Stimulated activated CD8-positive, alpha-beta memory T cell treated with anti-CD3 and anti-CD28 coated beads, Interleukin-7, amount 100 ng/mL, for 4 hours (primary cell): Measurements from ENCODE around the gene FBXO48.
"Not testable (repeated sequence)": the region's sequence is repeated elsewhere in the genome, so short reads cannot be mapped to it uniquely, and the experiment has no call there.

Experiments used
- DNase-seq, 2 donors: peaks; one replicate each; pipeline ENCODE4 v3.0.0-alpha.2; 2020; ENCODE audit warnings: low read depth in 2 of 2

The FBXO48 gene, protein sequence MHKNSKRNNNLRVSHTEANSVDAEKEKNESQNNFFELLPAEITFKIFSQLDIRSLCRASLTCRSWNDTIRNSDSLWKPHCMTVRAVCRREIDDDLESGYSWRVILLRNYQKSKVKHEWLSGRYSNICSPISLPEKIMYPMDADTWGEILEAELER

DNA sequence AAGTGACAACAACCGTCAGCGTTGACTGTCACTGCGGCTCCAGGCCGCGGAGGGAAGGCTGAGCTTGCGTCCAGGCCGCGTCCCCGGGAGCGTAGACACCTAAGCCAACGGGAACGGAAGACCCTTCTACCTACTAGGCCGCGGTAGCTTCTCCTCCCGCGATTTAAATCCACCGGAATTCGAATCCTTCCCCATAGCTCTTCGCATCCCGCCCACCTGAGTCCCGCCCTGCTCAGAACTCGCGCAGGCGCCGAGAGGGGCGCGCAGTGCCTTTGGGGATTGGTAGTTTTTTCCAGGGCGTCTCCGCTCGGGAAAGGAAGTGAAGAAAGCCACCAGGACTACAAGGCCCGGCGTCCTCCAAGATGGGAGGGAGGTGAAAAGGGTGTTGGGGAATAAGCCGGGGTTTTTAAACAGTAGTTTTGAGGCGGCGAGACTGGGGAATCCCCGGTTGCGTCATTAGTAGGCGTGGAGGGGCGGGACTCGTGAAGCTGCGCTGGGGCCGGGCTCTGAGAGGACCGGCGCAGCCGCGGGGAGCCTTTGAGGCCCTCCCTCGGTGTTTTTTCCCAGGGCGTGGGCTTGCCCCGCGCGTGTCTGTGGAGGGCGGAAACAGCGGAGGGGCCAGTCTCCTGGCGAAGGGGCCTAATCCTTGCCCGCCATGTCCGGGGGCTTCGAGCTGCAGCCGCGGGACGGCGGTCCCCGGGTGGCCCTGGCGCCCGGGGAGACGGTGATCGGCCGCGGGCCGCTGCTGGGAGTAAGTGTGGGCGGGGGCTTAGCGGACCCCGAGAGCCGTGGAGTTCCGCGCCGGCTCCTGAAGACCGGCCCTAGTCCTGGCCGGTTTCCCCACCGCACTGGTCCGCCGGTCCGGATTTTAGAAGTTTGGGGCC is at the start of gene FBXO48, which contains the start of gene APLF:
TSS of gene FBXO48 (minus strand) at position 218 of the 884 bp plus-strand sequence. CDS start 2,149 bp downstream, outside the sequence.
TSS of gene APLF (plus strand) at position 509 of the 884 bp plus-strand sequence. CDS start at position 656, 147 bp downstream.
- peak; percentile 97 to 99 for DNase-seq

DNA sequence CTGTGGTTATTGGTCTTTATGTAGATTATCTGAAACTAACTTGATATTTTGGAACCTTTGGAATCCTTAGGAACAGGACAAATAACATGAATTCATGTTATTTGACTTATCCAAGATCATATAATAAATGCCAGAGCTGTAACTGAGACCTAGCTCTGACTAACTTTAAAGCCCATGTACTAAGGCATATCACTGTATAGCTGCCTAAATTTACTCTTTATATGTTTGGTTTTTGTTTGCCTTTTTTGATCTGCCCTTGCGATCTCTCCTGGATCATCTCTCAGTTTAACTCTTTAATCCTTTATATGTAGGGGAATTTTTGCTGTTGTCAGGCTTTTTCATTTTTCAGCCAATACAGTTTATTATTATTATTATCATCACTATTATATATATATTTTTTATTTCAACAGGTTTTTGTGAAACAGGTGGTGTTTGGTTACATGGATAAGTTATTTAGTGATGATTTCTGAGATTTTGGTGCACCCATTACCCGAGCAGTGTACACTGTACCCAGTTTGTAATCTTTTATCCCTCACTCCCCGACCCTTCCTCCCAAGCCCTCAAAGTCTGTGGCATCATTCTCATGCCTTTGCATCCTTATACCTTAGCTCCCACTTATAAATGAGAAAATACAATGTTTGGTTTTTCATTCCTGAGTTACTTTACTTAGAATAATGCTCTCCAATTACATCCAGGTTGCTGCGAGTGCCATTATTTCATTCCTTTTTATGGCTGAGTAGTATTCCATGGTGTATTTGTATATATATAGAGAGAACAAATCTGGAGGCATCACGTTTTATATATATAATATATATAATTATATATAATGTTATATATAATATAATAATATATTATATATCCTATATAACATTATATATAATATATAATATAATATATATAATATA is 49.2 kb upstream of the FBXO48 start:
- no peak for DNase-seq

DNA sequence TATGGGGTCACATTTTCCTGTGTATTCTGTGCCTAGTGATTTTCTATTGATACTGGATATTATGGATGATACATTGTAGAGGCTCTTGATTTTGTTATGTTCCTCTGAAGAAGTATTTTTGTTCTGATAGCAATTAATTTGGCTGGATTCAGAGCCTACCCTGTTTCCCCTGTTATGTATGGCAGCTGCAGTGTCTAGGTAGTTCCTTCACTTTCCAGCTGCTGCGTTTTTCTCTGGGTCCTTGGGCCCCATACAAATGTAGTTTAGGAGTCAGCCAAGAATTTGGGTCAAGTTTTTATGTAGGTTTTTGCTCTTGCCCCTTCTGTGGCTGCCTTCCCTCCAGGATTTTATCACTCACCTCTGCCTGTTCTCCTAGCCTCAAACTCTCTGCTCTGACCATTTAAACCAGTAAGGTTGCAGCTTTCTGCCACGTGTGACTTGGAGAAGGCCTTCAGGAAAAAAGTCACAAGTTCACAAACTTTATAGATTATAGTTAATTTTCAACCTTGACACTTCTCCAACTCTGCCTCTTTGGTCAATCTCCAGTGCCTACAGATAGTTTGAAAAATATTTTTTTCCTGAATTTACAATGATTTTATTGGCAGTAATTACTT is 47.3 kb upstream of the FBXO48 start:
- no peak for DNase-seq

- DNase-seq, result no peak
Measured at GRCh38 chr2:68512966-68513365, 45.9 kb upstream of the FBXO48 start.

DNA sequence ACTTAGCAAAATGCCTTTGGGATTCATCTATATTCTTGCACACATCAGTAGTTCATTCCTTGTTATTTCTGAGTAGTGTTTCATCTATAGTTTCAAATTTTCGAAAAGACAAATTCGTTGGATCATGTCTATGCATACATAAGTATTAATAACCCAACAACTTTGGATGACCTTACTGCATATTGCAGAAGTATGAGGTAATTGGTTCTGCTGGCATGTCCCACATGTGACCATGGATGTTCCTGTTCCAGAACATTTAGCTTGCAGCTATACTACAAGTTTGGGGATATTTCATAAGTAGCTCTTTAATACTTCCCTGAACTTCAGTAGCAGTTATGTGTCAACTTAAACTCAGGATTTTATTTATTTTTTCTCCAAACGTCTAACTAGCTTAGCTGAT is 45.2 kb upstream of the FBXO48 start:
- no peak for DNase-seq

- no peak for DNase-seq
Measured at GRCh38 chr2:68506170-68506569, 39.1 kb upstream of the FBXO48 start.

- DNase-seq, result no peak
Measured at GRCh38 chr2:68505603-68506159, 38.6 kb upstream of the FBXO48 start.

- DNase-seq, result no peak
Measured at GRCh38 chr2:68501768-68502167, 34.7 kb upstream of the FBXO48 start.

DNA sequence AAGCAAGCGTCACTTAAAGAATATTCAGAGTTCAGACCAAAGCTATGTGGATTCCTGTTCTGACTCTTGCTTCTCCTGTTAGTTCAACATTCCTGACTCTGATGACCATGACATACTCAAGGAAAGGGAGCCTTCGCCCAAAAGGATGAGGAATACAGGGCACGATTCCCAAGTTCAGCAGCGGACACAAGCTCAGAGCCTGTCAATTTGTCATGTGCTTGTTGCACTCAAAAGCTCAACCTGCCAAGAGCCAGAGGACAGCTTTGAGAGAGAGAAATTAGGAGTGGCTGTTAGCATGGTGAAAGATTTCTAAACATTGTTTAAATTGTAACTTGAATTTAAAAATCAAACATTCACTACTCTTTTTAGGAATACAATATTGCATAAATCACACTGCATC is 33.6 kb upstream of the FBXO48 start:
- no peak for DNase-seq

- DNase-seq, result no peak
Measured at GRCh38 chr2:68499133-68499532, 32.0 kb upstream of the FBXO48 start.

GRCh38 chr2:68491582-68491981 is 24.5 kb upstream of the FBXO48 start:
- DNase-seq, result no peak

DNA sequence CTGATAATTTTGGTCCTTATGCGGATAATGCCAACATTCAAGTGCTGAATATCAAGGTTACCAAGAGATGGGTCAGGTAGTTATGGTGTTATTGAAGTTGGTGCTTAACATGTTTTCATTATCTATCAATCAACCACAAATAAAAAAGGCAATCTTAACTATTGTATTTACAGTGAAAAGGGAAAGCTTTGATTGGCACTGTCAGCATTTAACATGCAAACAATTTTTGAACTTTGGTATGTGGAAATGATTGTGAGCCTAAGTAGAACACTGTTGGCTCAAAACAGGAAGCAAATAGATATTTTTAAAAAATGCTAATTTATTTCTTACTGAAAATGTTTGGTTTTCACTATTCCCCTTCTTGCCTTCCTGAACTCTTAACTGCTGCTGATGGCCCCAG is 22.2 kb upstream of the FBXO48 start:
- no peak for DNase-seq

DNA sequence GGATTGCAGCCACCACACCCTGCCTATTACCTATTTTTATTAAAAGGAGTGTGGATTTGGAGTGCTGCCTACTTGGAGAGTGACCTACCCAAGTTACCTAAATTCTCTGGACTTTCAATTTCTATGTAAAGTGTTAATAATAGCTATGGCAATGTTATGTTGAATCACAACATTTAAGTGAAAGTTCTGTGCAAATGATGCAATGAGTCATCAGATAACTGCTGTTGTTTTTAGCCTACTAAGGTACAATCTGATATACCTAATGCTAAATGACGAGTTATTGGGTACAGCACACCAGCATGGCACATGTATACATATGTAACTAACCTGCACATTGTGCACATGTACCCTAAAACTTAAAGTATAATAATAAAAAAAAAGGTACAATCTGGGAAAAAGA is 21.5 kb upstream of the FBXO48 start:
- DNase-seq, result not testable (repeated sequence)

GRCh38 chr2:68487773-68488355 is 20.8 kb upstream of the FBXO48 start:
- DNase-seq, result no peak

DNA sequence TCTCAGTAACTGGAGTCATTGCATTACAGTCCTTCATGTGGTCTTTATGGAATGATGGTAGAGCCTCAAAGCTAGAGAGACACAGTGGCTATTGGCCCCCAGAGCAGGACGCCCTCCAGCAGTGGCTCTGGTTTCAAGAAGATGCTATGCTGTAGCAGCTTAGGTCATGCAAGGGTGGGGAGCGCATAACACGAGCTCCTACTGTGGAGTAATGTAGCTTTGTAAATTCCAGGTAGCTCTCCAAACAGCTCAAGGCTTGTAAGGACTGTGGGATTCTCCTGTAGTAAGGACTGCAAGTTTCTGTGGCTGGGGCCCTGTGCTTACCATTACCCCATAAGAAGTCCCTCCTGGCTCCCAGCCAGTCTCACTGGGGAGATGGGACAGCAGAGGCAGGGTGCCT is 15.9 kb upstream of the FBXO48 start:
- DNase-seq, result no peak

- DNase-seq, result no peak
Measured at GRCh38 chr2:68482296-68482820, 15.3 kb upstream of the FBXO48 start.

DNA sequence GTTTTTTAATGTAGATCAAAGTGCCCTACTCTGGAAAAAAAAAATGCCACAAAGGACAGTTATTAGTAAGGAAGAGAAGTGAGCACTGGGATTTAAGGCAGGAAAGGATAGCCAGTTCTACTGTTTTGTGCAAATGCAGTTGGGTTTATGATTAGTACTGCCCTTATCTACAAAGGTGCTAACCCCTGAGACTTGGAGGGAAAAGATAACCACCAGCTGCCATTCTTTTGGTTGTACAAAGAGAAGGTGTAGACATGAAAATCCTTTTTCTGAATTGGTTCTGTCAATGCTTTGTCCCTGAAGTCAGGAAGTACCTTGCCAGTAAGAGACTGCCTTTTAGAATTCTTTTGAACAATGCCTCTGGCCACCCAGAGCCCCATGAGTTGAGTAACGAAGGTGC is 11.6 kb upstream of the FBXO48 start:
- DNase-seq, result no peak

- no peak for DNase-seq
Measured at GRCh38 chr2:68476454-68476853, 9.4 kb upstream of the FBXO48 start.

- DNase-seq, result no peak
Measured at GRCh38 chr2:68475576-68475975, 8.5 kb upstream of the FBXO48 start.

DNA sequence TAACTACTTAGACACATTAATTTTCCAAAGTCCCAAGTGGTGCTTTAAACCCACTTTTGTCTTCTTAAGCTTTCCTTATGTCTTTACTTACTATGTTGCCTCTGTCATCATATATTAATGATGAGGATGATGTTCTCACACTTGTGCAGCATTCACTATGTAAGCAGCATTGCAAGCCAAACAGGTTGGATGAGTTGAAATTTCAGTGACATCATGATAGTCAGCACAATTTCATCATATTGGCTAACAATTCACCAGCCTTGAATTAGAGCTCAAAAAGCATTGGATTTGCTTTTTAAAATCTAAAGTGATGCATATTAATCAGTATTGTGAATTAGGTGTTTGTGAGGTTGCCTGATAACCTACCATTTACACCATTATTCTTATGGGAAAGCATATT is 8.0 kb upstream of the FBXO48 start:
- DNase-seq, result no peak
